ENCODE measurements around the gene GPR150.

Gene GPR150

DNA sequence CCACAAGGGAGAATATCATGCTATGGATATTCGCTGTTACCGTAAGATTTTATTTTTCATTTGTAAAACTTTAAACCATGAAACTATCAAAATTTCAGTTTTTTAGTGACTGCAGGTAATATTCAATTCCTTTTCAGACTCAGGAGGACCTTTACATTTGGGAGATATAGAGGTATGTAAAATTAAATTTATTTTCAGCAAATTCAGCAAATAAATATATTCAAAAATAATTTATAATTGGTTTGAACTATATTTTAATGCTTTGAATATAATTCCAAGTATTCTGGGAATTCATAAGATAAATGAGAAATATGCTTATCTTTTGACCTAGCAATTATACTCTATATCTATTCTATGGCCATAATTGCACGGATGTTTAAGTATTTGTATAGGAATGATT, 34.3 kb downstream of the GPR150 start:
- DNase-seq: no peak

- DNase-seq: no peak
Measured at GRCh38 chr5:95655575-95655974, 35.7 kb downstream of the GPR150 start.

DNA sequence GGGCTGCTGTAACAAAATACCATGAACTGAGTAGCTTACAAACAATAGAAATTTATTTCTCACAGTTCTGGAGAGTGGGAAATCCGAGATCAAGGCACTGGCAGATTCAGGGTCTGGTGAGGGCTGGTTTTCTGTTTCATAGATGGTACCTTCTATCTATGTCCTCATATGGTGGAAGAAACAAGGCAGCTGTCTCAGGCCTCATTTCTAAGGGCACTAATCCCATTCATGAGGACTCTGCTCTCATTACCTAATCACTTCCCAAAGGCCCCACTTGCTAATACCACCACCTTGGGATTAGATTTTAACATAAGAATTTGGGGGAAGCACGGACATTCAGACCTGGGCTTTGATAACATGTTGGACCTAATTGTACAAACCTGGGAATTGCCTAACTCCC, 40.2 kb downstream of the GPR150 start:
- no peak for DNase-seq

- no peak for DNase-seq
Measured at GRCh38 chr5:95662946-95663345, 43.1 kb downstream of the GPR150 start.

DNA sequence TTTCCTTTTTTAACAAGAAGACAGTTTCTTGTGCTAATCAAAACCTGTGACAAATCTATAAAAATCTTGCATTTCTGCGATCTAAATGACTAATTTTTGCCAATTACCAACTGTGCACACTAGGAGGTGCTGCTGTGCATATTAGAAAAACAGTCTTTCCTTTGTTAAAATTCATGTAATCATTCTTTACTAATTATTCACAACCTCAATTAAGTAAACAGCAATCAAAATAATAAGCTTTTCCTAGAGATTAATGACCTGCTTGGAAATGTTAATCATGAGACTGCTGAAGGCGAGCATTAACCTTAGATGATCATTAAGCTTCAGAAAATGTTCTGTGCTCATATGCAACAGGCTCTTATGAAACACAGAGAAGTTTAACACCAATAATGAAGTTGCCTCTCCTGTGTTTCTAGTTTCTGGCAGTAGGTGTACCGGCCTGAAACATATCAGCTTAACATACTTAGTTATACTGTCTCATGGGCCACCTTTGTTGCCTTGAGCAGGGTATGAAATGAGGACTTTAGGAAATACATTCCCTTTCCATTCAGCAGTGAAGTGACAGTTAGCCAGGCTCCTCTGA, 44.4 kb downstream of the GPR150 start:
- peak; percentile 52 for DNase-seq

GRCh38 chr5:95667061-95667618, 47.3 kb downstream of the GPR150 start:
- DNase-seq: no peak

GRCh38 chr5:95667678-95668077, 47.8 kb downstream of the GPR150 start:
- DNase-seq: no peak

DNA sequence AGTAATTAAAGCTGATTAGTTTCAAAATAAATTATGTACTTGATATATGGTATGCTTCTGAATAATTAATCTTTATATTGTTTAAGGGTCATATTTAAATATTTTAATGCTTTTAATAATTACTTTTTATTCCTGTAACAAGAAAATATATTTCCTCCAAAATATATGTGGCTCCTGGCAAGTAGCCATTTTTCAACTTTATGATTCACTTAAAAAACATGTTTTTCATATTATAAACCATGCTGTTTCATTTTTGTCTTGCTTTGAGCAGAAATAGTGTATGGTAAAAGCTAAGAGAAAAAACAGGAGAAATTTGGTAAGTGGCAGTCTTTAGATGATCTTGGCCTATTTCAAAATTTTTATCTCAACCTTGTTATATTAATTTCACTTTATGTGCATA, 48.3 kb downstream of the GPR150 start:
- no peak for DNase-seq

GRCh38 chr5:95668728-95669127, 48.8 kb downstream of the GPR150 start:
- DNase-seq: no peak

GRCh38 chr5:95669540-95669939, 49.7 kb downstream of the GPR150 start:
- DNase-seq: no peak

DNA sequence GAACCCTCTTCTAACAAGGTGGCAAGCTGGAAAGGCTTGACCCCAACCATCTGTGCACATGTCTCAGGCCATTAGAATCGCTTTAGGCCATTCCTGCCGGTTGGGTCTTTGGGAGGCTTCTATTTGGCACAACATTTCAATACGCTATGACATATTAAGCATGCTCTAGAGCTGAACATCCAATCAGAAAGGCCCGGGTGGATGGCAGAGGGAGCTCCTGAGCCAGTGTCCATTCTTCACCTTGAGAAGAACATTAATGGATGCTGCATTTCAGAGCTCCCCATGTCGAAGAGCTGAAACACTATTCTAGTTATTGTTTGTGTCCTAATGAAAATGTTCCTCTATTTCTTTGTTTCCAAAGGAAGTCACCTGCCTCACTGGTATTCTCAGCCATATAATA, 50.1 kb downstream of the GPR150 start:
- no peak for DNase-seq

- DNase-seq: no peak
Measured at GRCh38 chr5:95670568-95670967, 50.7 kb downstream of the GPR150 start.

Measured in CD4-positive, alpha-beta T cell treated with Interleukin-21 for 1 hour (primary cell).